Parietal lobe (tissue), 1 donor: ENCODE results near the gene LRRTM3. TPM values are rescaled to one million over a fixed set of nuclear protein-coding genes. Genes with fewer than 3 reads are reported as not detected.

ENCODE experiments used
- total RNA-seq: library from RNA; depleted of rRNA; stranded (reverse); fragments of >200 nt; gene quantifications from one replicate; pipeline ENCODE4 v1.2.3, GENCODE V29; 2014

LRRTM3 gene
- total RNA-seq, result 19.1 TPM

GRCh38 chr10:66925896-66926715 is at the start of gene LRRTM3:
Gene LRRTM3, plus strand, starts transcription at chr10:66926036.

